ENCODE results near the gene LZTS3.
A peak's percentile ranks its signal among the peaks of the same experiment; 100 is the strongest.

LZTS3 gene

GRCh38 chr20:3209946-3210317, 36.6 kb upstream of the LZTS3 start:
- no peak for TF ChIP-seq CTCF (IDR thresholded peaks at IDR 0.05; ENCODE audit: control insufficient read depth, insufficient read depth, low read depth, low read length, missing control alignments)
- peak overlapping the region; percentile 89 for H3K4me3 ChIP-seq (ENCODE audit: control insufficient read depth, low read depth, low read length)
- DNase-seq (ENCODE audit: low read depth): no peak

- peak within 1 kb of the TSS; percentile 89 for H3K4me3 ChIP-seq (ENCODE audit: control insufficient read depth, low read depth, low read length)
- no peak for TF ChIP-seq CTCF (IDR thresholded peaks at IDR 0.05; ENCODE audit: control insufficient read depth, insufficient read depth, low read depth, low read length, missing control alignments)
- DNase-seq (ENCODE audit: low read depth): no peak
Observed at GRCh38 chr20:3209257-3209945, 36.1 kb upstream of the LZTS3 start, which contains the start of gene ITPA. Gene ITPA, plus strand, starts transcription at chr20:3209498. Its CDS starts 54 bp downstream, at chr20:3209552.

GRCh38 chr20:3208786-3209256, 35.5 kb upstream of the LZTS3 start:
- DNase-seq (ENCODE audit: low read depth): no peak
- no peak for TF ChIP-seq CTCF (IDR thresholded peaks at IDR 0.05; ENCODE audit: control insufficient read depth, insufficient read depth, low read depth, low read length, missing control alignments)
- H3K4me3 ChIP-seq (ENCODE audit: control insufficient read depth, low read depth, low read length): peak overlapping the region; percentile 89

- no peak for DNase-seq (ENCODE audit: low read depth)
- TF ChIP-seq CTCF (IDR thresholded peaks at IDR 0.05; ENCODE audit: control insufficient read depth, insufficient read depth, low read depth, low read length, missing control alignments): no peak
- peak within 1 kb of the TSS; percentile 88 for H3K4me3 ChIP-seq (ENCODE audit: control insufficient read depth, low read depth, low read length)
Observed at GRCh38 chr20:3204124-3204794, 30.9 kb upstream of the LZTS3 start, which contains the start of gene DDRGK1. Gene DDRGK1, minus strand, starts transcription at chr20:3204682. Its CDS starts 55 bp downstream, at chr20:3204627.

GRCh38 chr20:3203315-3204123, 30.2 kb upstream of the LZTS3 start:
- no peak for TF ChIP-seq CTCF (IDR thresholded peaks at IDR 0.05; ENCODE audit: control insufficient read depth, insufficient read depth, low read depth, low read length, missing control alignments)
- peak overlapping the region; percentile 88 for H3K4me3 ChIP-seq (ENCODE audit: control insufficient read depth, low read depth, low read length)
- DNase-seq (ENCODE audit: low read depth): no peak

GRCh38 chr20:3202965-3203314, 29.6 kb upstream of the LZTS3 start:
- H3K4me3 ChIP-seq (ENCODE audit: control insufficient read depth, low read depth, low read length): peak overlapping the region; percentile 88
- TF ChIP-seq CTCF (IDR thresholded peaks at IDR 0.05; ENCODE audit: control insufficient read depth, insufficient read depth, low read depth, low read length, missing control alignments): no peak
- no peak for DNase-seq (ENCODE audit: low read depth)

Data from AG09309 (cell line).